HFFc6 (cell line): ENCODE measurements around the gene COG6. TPM values are rescaled to one million over a fixed set of nuclear protein-coding genes. Genes with fewer than 3 reads are reported as not detected.

ENCODE experiments used
- DNase-seq: peaks from one replicate; pipeline ENCODE4 v3.0.0-alpha.2; 2018
- H3K27ac Mint-ChIP-seq: 2 replicates; pipeline ENCODE4 v1.8.0; 2020; ENCODE audit warnings: mild to moderate bottlenecking, mixed read lengths
- H3K27me3 Mint-ChIP-seq: 2 replicates; pipeline ENCODE4 v1.8.0; 2021; ENCODE audit warnings: mild to moderate bottlenecking, moderate library complexity, mixed read lengths; ENCODE audit not compliant: insufficient read depth
- H3K36me3 Mint-ChIP-seq: 2 replicates; pipeline ENCODE4 v1.8.0; 2021; ENCODE audit warnings: low read depth, mixed read lengths
- H3K4me1 Mint-ChIP-seq: 2 replicates; pipeline ENCODE4 v1.8.0; 2020; ENCODE audit warnings: low read depth, mixed read lengths
- H3K4me3 Mint-ChIP-seq: 2 replicates; pipeline ENCODE4 v1.8.0; 2020; ENCODE audit warnings: mild to moderate bottlenecking, moderate library complexity, mixed read lengths
- H3K9me3 Mint-ChIP-seq: 2 replicates; pipeline ENCODE4 v1.8.0; 2020; ENCODE audit warnings: mild to moderate bottlenecking, mixed read lengths
- CTCF ChIP-seq: fragments of 200-600 bp; sonication (generic); IDR thresholded peaks from 2 replicates; pipeline ENCODE4 v1.5.0; 2021; ENCODE audit warnings: antibody characterized with exemption, mild to moderate bottlenecking
- total RNA-seq, 6 experiments: library from RNA; stranded (reverse); fragmentation: NEBNext Ultra II Directional; extraction: Animal tissue kit (Norgen Biotek cat#: 25700); gene quantifications; 2 replicates in 1 of 6; 3 replicates in 5 of 6; pipeline ENCODE4 v1.2.3, GENCODE V29; 2021

The COG6 gene
- total RNA-seq, 6 experiments from 2014 or later, result 43.1 to 56.0 (median 47.2) TPM

DNA sequence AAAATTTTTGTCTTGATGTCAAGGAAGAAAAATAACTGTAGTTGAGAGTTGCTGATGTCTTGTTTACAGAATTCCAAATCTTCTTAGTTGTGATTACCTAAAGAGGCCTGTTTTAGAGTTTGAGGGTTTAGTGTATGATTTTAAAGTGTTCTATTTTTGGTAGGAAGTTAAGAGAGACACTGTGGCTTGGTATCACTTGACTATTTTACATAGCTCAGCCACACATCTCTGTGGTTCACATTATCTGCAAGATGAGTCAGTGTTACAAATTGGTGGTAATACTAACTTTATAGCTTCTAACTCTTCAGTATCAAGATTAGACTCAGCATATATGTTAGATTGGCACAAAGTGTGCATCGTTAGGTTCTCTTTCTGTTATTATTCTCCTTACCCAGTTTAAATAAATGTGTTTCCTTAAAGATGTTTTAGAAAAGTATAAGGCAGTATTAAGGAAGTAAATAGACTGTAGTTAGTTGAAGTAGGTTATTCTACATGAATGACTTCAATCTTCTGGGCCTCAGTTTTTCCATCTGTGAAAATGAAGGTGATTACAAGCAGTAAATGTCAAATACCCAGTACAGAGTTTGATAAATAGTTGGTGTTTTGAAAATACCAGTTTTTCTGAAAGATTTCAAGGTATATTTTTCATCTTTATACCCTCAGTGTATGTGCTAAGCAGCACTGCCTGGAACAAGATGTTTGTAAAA, 33.4 kb downstream of the COG6 start:
- peak overlapping the region; percentile 50 for H3K27ac Mint-ChIP-seq
- H3K4me1 Mint-ChIP-seq, result peaks cover 27% of the 10 kb centered on the region
- H3K27me3 Mint-ChIP-seq, result peaks cover 2% of the 10 kb centered on the region; the same call in 1 of the 2 replicates
- peaks cover 8% of the 10 kb centered on the region; the same call in 1 of the 2 replicates for H3K36me3 Mint-ChIP-seq
- no peaks in the 10 kb centered on the region for H3K9me3 Mint-ChIP-seq
- no peak overlapping the region; the same call in 1 of the 2 replicates for H3K4me3 Mint-ChIP-seq
- no peak for TF ChIP-seq CTCF
- DNase-seq, result peak; percentile 37

DNA sequence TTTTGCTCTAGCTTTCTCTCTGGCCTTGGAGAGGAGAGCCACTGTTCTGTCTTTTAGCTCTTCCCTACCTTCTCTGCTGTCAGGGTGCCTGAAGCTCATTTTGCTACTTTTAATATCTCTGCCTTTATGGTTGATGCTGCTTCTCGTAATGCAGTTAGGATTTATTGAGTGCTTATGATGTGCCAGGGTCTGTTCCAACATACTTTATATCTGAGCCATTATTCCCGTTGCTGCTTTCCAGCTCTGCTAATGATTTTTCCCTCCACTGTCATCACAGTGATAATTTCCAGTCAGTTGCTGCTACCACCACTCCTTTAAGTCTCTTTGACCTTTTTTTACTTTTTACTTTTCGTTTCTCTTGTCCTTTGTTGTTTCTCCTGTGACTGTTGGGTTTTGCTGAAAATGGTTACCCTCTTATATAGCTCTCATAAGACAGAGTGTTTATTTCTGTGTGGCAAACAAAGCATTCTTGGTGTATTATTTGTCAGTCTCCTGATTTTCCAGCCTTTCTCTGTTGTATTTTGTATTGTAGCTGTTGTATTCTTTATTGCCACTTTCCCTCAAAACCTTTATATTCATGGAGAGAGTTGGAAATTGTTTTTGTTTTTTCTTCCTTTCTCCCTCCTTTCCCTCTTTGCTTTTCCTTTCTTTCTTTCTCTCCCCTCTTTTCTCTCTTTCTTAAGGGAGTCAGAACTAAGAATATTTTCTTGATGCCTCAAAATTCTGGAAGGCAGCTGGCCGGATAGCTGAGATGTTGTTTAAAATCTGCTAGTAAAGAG, 37.4 kb downstream of the COG6 start:
- Mint-ChIP-seq H3K4me3 (peak overlapping the region; percentile 4), H3K27ac (peak overlapping the region; percentile 27), H3K27me3 (no peaks in the 10 kb centered on the region), H3K9me3 (no peaks in the 10 kb centered on the region), H3K36me3 (peaks cover 5% of the 10 kb centered on the region; the same call in 1 of the 2 replicates), H3K4me1 (peaks cover 26% of the 10 kb centered on the region)
- no peak for DNase-seq
- TF ChIP-seq CTCF, result no peak

DNA sequence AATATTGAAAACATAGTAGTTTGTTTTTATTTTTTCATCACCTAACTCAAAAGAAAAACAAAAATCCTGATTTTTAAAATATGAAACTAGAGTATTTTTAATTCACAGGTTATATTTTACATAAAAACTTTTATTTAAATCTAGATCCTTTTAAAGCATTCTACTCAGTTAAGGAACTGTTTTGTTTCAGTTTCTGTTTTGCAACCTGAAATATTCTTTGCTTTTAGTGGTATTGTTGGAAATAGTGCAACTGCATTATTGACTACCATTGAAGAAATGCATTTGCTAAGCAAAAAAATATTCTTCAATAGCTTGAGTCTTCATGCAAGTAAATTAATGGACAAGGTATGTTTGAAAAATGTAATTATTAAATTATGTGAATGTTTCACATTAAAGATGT, 43.8 kb downstream of the COG6 start:
- Mint-ChIP-seq H3K36me3 (peaks cover 4% of the 10 kb centered on the region; the same call in 1 of the 2 replicates), H3K9me3 (no peaks in the 10 kb centered on the region), H3K4me3 (no peak overlapping the region), H3K27ac (no peak overlapping the region), H3K27me3 (no peaks in the 10 kb centered on the region), H3K4me1 (no peaks in the 10 kb centered on the region)
- DNase-seq, result no peak
- TF ChIP-seq CTCF, result no peak

DNA sequence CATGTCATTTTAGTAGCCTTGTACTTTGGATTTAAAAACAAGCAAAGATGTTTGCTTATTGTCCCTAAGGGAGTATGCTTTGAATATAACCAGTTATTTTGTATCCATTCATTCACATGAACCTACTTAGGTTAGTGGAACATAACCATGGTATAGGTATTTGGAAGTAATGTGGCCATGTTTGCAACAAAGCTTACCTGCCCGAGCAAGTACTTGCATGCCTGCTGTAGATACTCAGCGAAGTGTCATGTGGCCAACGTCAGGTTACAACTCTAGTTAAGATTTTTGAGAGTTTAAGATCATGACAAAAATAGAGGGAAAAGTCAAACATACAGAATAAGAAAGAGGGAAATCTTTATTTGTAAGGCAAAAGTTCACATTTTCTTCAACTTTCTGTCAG, 57.2 kb downstream of the COG6 start:
- DNase-seq, result no peak
- Mint-ChIP-seq H3K9me3 (peaks cover 4% of the 10 kb centered on the region; the same call in 1 of the 2 replicates), H3K27ac (no peak overlapping the region), H3K36me3 (peaks cover 40% of the 10 kb centered on the region), H3K4me1 (no peaks in the 10 kb centered on the region), H3K27me3 (no peaks in the 10 kb centered on the region), H3K4me3 (no peak overlapping the region)
- TF ChIP-seq CTCF, result no peak

GRCh38 chr13:39729156-39729555, 73.7 kb downstream of the COG6 start:
- Mint-ChIP-seq H3K27me3 (no peaks in the 10 kb centered on the region; the same call in 1 of the 2 replicates), H3K27ac (no peak overlapping the region), H3K36me3 (peaks cover 28% of the 10 kb centered on the region; the same call in 1 of the 2 replicates), H3K4me3 (no peak overlapping the region), H3K4me1 (no peaks in the 10 kb centered on the region), H3K9me3 (no peaks in the 10 kb centered on the region)
- no peak for TF ChIP-seq CTCF
- no peak for DNase-seq
